Measurements from ENCODE around the gene TPPP3.

TPPP3 gene

GRCh38 chr16:67429799-67430503, 36.7 kb upstream of the TPPP3 start:
- H3K79me2 ChIP-seq (ENCODE audit: low read length), result no peaks in the 10 kb centered on the region
- peak overlapping the region; percentile 75 for H3K4me2 ChIP-seq (ENCODE audit: low read length)
- H3K4me3 ChIP-seq (ENCODE audit: low read length), result peak overlapping the region; percentile 76
- TF ChIP-seq CTCF (IDR thresholded peaks at IDR 0.05; ENCODE audit: low read depth, low read length), result no peak
- no peak for TF ChIP-seq EZH2phosphoT487 (IDR thresholded peaks at IDR 0.05; ENCODE audit: low read depth)
- H3K27ac ChIP-seq (ENCODE audit: low read length), result no peak overlapping the region
- no peaks in the 10 kb centered on the region for H4K20me1 ChIP-seq (ENCODE audit: insufficient read depth, low read length)
- peaks cover 12% of the 10 kb centered on the region for H3K4me1 ChIP-seq (ENCODE audit: low read length)
- H3K9me3 ChIP-seq (ENCODE audit: insufficient read depth, low read length), result no peaks in the 10 kb centered on the region
- no peaks in the 10 kb centered on the region for H3K36me3 ChIP-seq (replicated peaks; ENCODE audit: low read depth, low read length)
- H3K27me3 ChIP-seq (ENCODE audit: low read depth, low read length), result peaks cover 11% of the 10 kb centered on the region
- H3K9ac ChIP-seq (ENCODE audit: low read length), result peak overlapping the region; percentile 41
- peak overlapping the region; percentile 57; the same call in 1 of the 2 replicates for H2AFZ ChIP-seq (ENCODE audit: low read depth, low read length)

GRCh38 chr16:67429053-67429798, 35.9 kb upstream of the TPPP3 start:
- Histone ChIP-seq H3K36me3 (replicated peaks; ENCODE audit: low read depth, low read length) (no peaks in the 10 kb centered on the region), H3K4me1 (ENCODE audit: low read length) (peaks cover 6% of the 10 kb centered on the region; the same call in 1 of the 2 replicates), H3K4me2 (ENCODE audit: low read length) (peak overlapping the region; percentile 75; the same call in 1 of the 2 replicates), H3K4me3 (ENCODE audit: low read length) (no peak overlapping the region), H3K27ac (ENCODE audit: low read length) (no peak overlapping the region), H3K9ac (ENCODE audit: low read length) (no peak overlapping the region), H3K27me3 (ENCODE audit: low read depth, low read length) (peaks cover 18% of the 10 kb centered on the region), H3K9me3 (ENCODE audit: insufficient read depth, low read length) (no peaks in the 10 kb centered on the region), H4K20me1 (ENCODE audit: insufficient read depth, low read length) (no peaks in the 10 kb centered on the region), H3K79me2 (ENCODE audit: low read length) (no peaks in the 10 kb centered on the region), H2AFZ (ENCODE audit: low read depth, low read length) (no peak overlapping the region)
- TF ChIP-seq EZH2phosphoT487 (IDR thresholded peaks at IDR 0.05; ENCODE audit: low read depth) (no peak), CTCF (IDR thresholded peaks at IDR 0.05; ENCODE audit: low read depth, low read length) (no peak)

GRCh38 chr16:67428146-67428731, 34.9 kb upstream of the TPPP3 start:
- no peak overlapping the region for H3K4me3 ChIP-seq (ENCODE audit: low read length)
- peaks cover 6% of the 10 kb centered on the region; the same call in 1 of the 2 replicates for H3K4me1 ChIP-seq (ENCODE audit: low read length)
- no peaks in the 10 kb centered on the region for H3K36me3 ChIP-seq (replicated peaks; ENCODE audit: low read depth, low read length)
- peaks cover 25% of the 10 kb centered on the region for H3K27me3 ChIP-seq (ENCODE audit: low read depth, low read length)
- no peaks in the 10 kb centered on the region for H4K20me1 ChIP-seq (ENCODE audit: insufficient read depth, low read length)
- no peak overlapping the region for H3K9ac ChIP-seq (ENCODE audit: low read length)
- H3K4me2 ChIP-seq (ENCODE audit: low read length), result no peak overlapping the region
- TF ChIP-seq CTCF (IDR thresholded peaks at IDR 0.05; ENCODE audit: low read depth, low read length), result peak; percentile 86
- TF ChIP-seq EZH2phosphoT487 (IDR thresholded peaks at IDR 0.05; ENCODE audit: low read depth), result no peak
- H3K79me2 ChIP-seq (ENCODE audit: low read length), result no peaks in the 10 kb centered on the region
- H3K27ac ChIP-seq (ENCODE audit: low read length), result no peak overlapping the region
- no peaks in the 10 kb centered on the region for H3K9me3 ChIP-seq (ENCODE audit: insufficient read depth, low read length)
- no peak overlapping the region for H2AFZ ChIP-seq (ENCODE audit: low read depth, low read length)

- Histone ChIP-seq H3K4me3 (ENCODE audit: low read length) (no peak overlapping the region), H3K4me2 (ENCODE audit: low read length) (no peak overlapping the region), H3K36me3 (replicated peaks; ENCODE audit: low read depth, low read length) (no peaks in the 10 kb centered on the region), H3K4me1 (ENCODE audit: low read length) (peaks cover 6% of the 10 kb centered on the region; the same call in 1 of the 2 replicates), H2AFZ (ENCODE audit: low read depth, low read length) (no peak overlapping the region), H3K27me3 (ENCODE audit: low read depth, low read length) (peaks cover 25% of the 10 kb centered on the region), H3K79me2 (ENCODE audit: low read length) (no peaks in the 10 kb centered on the region), H3K9ac (ENCODE audit: low read length) (no peak overlapping the region), H3K9me3 (ENCODE audit: insufficient read depth, low read length) (no peaks in the 10 kb centered on the region), H3K27ac (ENCODE audit: low read length) (no peak overlapping the region), H4K20me1 (ENCODE audit: insufficient read depth, low read length) (no peaks in the 10 kb centered on the region)
- TF ChIP-seq CTCF (IDR thresholded peaks at IDR 0.05; ENCODE audit: low read depth, low read length), result no peak
- no peak for TF ChIP-seq EZH2phosphoT487 (IDR thresholded peaks at IDR 0.05; ENCODE audit: low read depth)
Measured at GRCh38 chr16:67426950-67427349, 33.7 kb upstream of the TPPP3 start.
